K562 (cell line): ENCODE data around the gene PLCL1. TPM values are rescaled to one million over a fixed set of nuclear protein-coding genes. Genes with fewer than 3 reads are reported as not detected.

Experiments used
- ATAC-seq: fragments of 200-7000 bp; cut with Tn5 transposase; 3 replicates; pipeline ENCODE4 v1.9.1; 2020; ENCODE audit warnings: moderate library complexity
- BruUV-seq: library from RNA; stranded (reverse); fragments of 400-500 nt; replicated peaks from 2 replicates; lab custom pipeline; 2021; lab: Mats Ljungman, UMichigan
- CTCF ChIA-PET: fragments of 300-600 bp; formaldehyde crosslinking; extraction: SDS; loops from one replicate; lab custom pipeline; 2021; ENCODE audit warnings: low intra/inter-chr PET ratio; lab: Yijun Ruan, JAX
- POLR2A ChIA-PET: fragments of 300-600, 350-650 bp; sonication (Branson Sonifier 250); formaldehyde crosslinking; extraction: SDS; loops from one replicate; lab custom pipeline; 2021; ENCODE audit warnings: antibody characterized with exemption, inconsistent platforms; lab: Yijun Ruan, JAX
- DNase-seq, 4 experiments: peaks; one replicate each; pipeline versions ENCODE4 v3.0.0 to v3.0.0-alpha.2; 2011 to 2018; ENCODE audit warnings: low spot score in 3 of 4, mixed read lengths in 3 of 4; ENCODE audit errors: extremely low read depth in 1 of 4
- FAIRE-seq: peaks from 2 replicates; lab custom pipeline; 2011; peaks lifted over from hg19 to GRCh38; lab: Jason Lieb, UNC
- H2AFZ ChIP-seq: 2 replicates; pipeline ENCODE4 v1.6.0; 2011; ENCODE audit warnings: low read depth, low read length, control low read depth, inconsistent platforms
- H3K27ac ChIP-seq: fragments of 200-600 bp; 3 replicates; pipeline ENCODE4 v1.8.0; 2011; ENCODE audit warnings: low read depth, mild to moderate bottlenecking, control low read depth, inconsistent platforms, low read length, moderate library complexity, mixed read lengths; ENCODE audit errors: extremely low read depth
- H3K27me3 ChIP-seq, 2 experiments: fragments of 300-600 bp in 1 of 2; 2 replicates in 1 of 2; 3 replicates in 1 of 2; pipeline versions ENCODE4 v1.6.0 to v1.8.0; 2011; ENCODE audit warnings: inconsistent platforms in 2 of 2, low read length in 2 of 2, mild to moderate bottlenecking in 1 of 2, mixed read lengths in 1 of 2, moderate library complexity in 1 of 2; ENCODE audit not compliant: control insufficient read depth in 2 of 2, insufficient read depth in 2 of 2
- H3K36me3 ChIP-seq: fragments of 300-600 bp; 3 replicates; pipeline ENCODE4 v1.8.0; 2011; ENCODE audit warnings: mild to moderate bottlenecking, low read length, inconsistent platforms; ENCODE audit not compliant: control insufficient read depth, insufficient read depth
- H3K4me1 ChIP-seq, 2 experiments: fragments of 200-600 bp in 1 of 2; replicated peaks in 1 of 2; 2 replicates in 1 of 2; 3 replicates in 1 of 2; pipeline versions ENCODE4 v1.5.1 to v1.8.0; 2011; ENCODE audit warnings: inconsistent platforms in 2 of 2, low read length in 2 of 2, mild to moderate bottlenecking in 1 of 2, mixed read lengths in 1 of 2, moderate library complexity in 1 of 2; ENCODE audit not compliant: control insufficient read depth in 2 of 2, insufficient read depth in 2 of 2
- H3K4me2 ChIP-seq: 2 replicates; pipeline ENCODE4 v1.6.1; 2011; ENCODE audit warnings: low read length, control low read depth, inconsistent platforms, mixed read lengths; ENCODE audit not compliant: insufficient read depth
- H3K4me3 ChIP-seq: fragments of 200-600 bp; sonication (generic), shearing (Covaris generic); 2 replicates; pipeline ENCODE4 v1.5.1; 2016; ENCODE audit warnings: control low read depth, inconsistent platforms
- H3K79me2 ChIP-seq: fragments of 200-600 bp; 3 replicates; pipeline ENCODE4 v1.8.0; 2011; ENCODE audit warnings: low read length, inconsistent platforms; ENCODE audit not compliant: control insufficient read depth, insufficient read depth
- H3K9ac ChIP-seq, 2 experiments: 2 replicates each; pipeline versions ENCODE4 v1.6.0 to v1.6.1; 2011; ENCODE audit warnings: low read depth in 2 of 2, low read length in 2 of 2, control low read depth in 1 of 2, inconsistent platforms in 1 of 2, mild to moderate bottlenecking in 1 of 2, mixed read lengths in 1 of 2; ENCODE audit not compliant: insufficient read depth in 1 of 2
- H3K9me1 ChIP-seq: one replicate; pipeline ENCODE4 v1.6.0; 2011; ENCODE audit warnings: inconsistent platforms, mild to moderate bottlenecking, low read length, moderate library complexity; ENCODE audit not compliant: control insufficient read depth, insufficient read depth
- H3K9me3 ChIP-seq: replicated peaks from 2 replicates; pipeline ENCODE4 v1.5.1; 2011; ENCODE audit warnings: low read depth, low read length, inconsistent platforms; ENCODE audit not compliant: control insufficient read depth, insufficient read depth
- H4K20me1 ChIP-seq: replicated peaks from 2 replicates; pipeline ENCODE4 v1.6.1; 2011; ENCODE audit warnings: low read length, inconsistent platforms, mixed read lengths; ENCODE audit not compliant: control insufficient read depth, insufficient read depth
- KDM4B ChIP-seq, 2 experiments: fragments of 450-650 bp in 1 of 2; sonication (generic) in 1 of 2; IDR thresholded peaks; 2 replicates each; pipeline ENCODE4 v1.6.1; 2016 to 2017; ENCODE audit warnings: borderline replicate concordance in 2 of 2, antibody characterized with exemption in 1 of 2, low read depth in 1 of 2, mild to moderate bottlenecking in 1 of 2
- TCF7 ChIP-seq: sonication (generic); IDR thresholded peaks from 2 replicates; pipeline ENCODE4 v1.6.1; 2016; ENCODE audit warnings: antibody characterized with exemption, borderline replicate concordance
- TEAD2 ChIP-seq: fragments of 450-650 bp; IDR thresholded peaks from 2 replicates; pipeline ENCODE4 v1.6.1; 2016; ENCODE audit warnings: missing genetic modification characterization, control low read depth, missing compliant biosample characterization
- ZNF140 ChIP-seq: fragments of 250-450 bp; sonication (Bioruptor Pico); IDR thresholded peaks from 2 replicates; pipeline ENCODE4 v1.8.0; 2021; ENCODE audit warnings: moderate library complexity, mild to moderate bottlenecking, inconsistent platforms
- ZNF184 ChIP-seq: sonication (generic); formaldehyde crosslinking; IDR thresholded peaks from 2 replicates; pipeline ENCODE4 v1.5.0; 2020; ENCODE audit warnings: missing genetic modification reagents
- ZNF518B ChIP-seq: fragments of 250-450 bp; sonication (Bioruptor Pico); IDR thresholded peaks from 2 replicates; pipeline ENCODE4 v1.5.0; 2021; ENCODE audit warnings: mild to moderate bottlenecking, moderate library complexity
- WGBS: fragments of 100-300 bp; shearing (Covaris generic); methylation state at CpG from one replicate; pipeline ENCODE4 v1.1.6; 2016; ENCODE audit warnings: low coverage, mixed read lengths; ENCODE audit not compliant: insufficient coverage; ENCODE audit errors: missing lambda C conversion rate; 5-methylcytosine and 5-hydroxymethylcytosine counted together
- in situ Hi-C: fragments of 300-500 bp; cut with MboI; formaldehyde crosslinking; loops from 4 replicates; pipeline ENCODE4 v1.15.0; 2018; ENCODE audit warnings: inconsistent platforms, mixed read lengths
- intact Hi-C: fragments of 100-400 bp; cut with micrococcal nuclease; formaldehyde crosslinking; loops from 2 replicates; pipeline ENCODE4 v1.14.2; 2022
- polyA plus RNA-seq, 8 experiments: library from polyadenylated mRNA; depleted of rRNA in 4 of 8; stranded (reverse) in 5 of 8; unstranded in 3 of 8; fragments of >200 nt; fragmentation: Nextera tagmentation in 2 of 8; fragmentation: Illumina TruSeq in 1 of 8; extraction: Ambion mirVana in 2 of 8; extraction: Trizol in 1 of 8; gene quantifications; 2 replicates each; pipeline versions ENCODE4 v1.2.1 to v1.2.3, GENCODE V29; 2011 to 2014; ENCODE audit warnings: inconsistent platforms in 1 of 8, missing spikeins in 1 of 8
- total RNA-seq, 7 experiments: library from RNA; depleted of rRNA in 6 of 7; stranded (reverse); fragments of >200 nt in 6 of 7; fragmentation: Illumina TruSeq in 2 of 7; extraction: Trizol in 2 of 7; gene quantifications; 2 replicates each; pipeline versions ENCODE4 v1.2.1 to v1.2.3, GENCODE V29; 2011 to 2021; ENCODE audit warnings: low replicate concordance in 1 of 7

The PLCL1 gene
- total and polyA plus RNA-seq, 9 of the 15 experiments (the other 6 are each of a cell fraction or from before 2014, with no cell fraction given) = 2.0 to 17.7 (median 8.6) TPM

GRCh38 chr2:197958592-197959150 is 154.3 kb downstream of the PLCL1 start (continued):
- TF ChIP-seq ZNF518B = no peak
- TF ChIP-seq TEAD2 = no peak
- TF ChIP-seq KDM4B (IDR thresholded peaks at IDR 0.05; ENCODE audit: borderline replicate concordance in 2 of 2, low read depth in 1 of 2) = no peak

- Histone ChIP-seq H3K9ac (no peak overlapping the region), H4K20me1 (no peaks in the 10 kb centered on the region), H2AFZ (no peak overlapping the region), H3K27me3 (no peaks in the 10 kb centered on the region), H3K4me3 (no peak overlapping the region), H3K4me2 (no peak overlapping the region), H3K9me3 (peaks cover 2% of the 10 kb centered on the region; the same call in 1 of the 2 replicates), H3K4me1 (no peaks in the 10 kb centered on the region; a peak in 1 of 5 replicates), H3K36me3 (no peaks in the 10 kb centered on the region), H3K9me1 (no peaks in the 10 kb centered on the region), H3K27ac (no peak overlapping the region), H3K79me2 (peaks cover 59% of the 10 kb centered on the region; the same call in 2 of the 3 replicates)
- FAIRE-seq (no peak), DNase-seq (no peak), ATAC-seq (no peak)
- ChIA-PET POLR2A (interaction anchor here (1.1 kb wide), 1 partner anchor 10 kb away, joined by 3 read pairs; no protein-coding TSS in a partner anchor), CTCF (no interaction called here)
- in situ Hi-C loops (no loop called here), intact Hi-C loops (no loop called here)
- WGBS = 90% methylated on average over 1 of the region's 1 CpG
- BruUV-seq = no TSS peak
- TF ChIP-seq ZNF184 (CRISPR knock-in tag) (no peak), TCF7 (no peak), ZNF140 (CRISPR knock-in tag) (no peak)
Measured at GRCh38 chr2:197959383-197959782, 155.0 kb downstream of the PLCL1 start.
